Prostate gland (tissue), 2 donors: ENCODE results near the gene HOXD11.

Source experiments
- CTCF ChIP-seq, 4 experiments: fragments of 200-600 bp in 2 of 4; fragments of 450-650 bp in 2 of 4; sonication (generic) in 2 of 4; IDR thresholded peaks; 1 replicate in 3 of 4; 2 replicates in 1 of 4; pipeline ENCODE4 v1.5.1; 2016 to 2019; ENCODE audit warnings: antibody characterized with exemption in 4 of 4, mild to moderate bottlenecking in 2 of 4, moderate library complexity in 2 of 4
- POLR2A ChIP-seq: fragments of 450-650 bp; IDR thresholded peaks from one replicate; pipeline ENCODE4 v1.6.1; 2016; ENCODE audit warnings: antibody characterized with exemption, mild to moderate bottlenecking
- POLR2AphosphoS5 ChIP-seq: sonication (generic); formaldehyde crosslinking; IDR thresholded peaks from one replicate; pipeline ENCODE4 v1.6.1; 2017; ENCODE audit warnings: antibody characterized with exemption

- peak; percentile 45 for TF ChIP-seq POLR2A
- peak in 2 of 4 experiments; percentile 47 to 56 for TF ChIP-seq CTCF (IDR thresholded peaks at IDR 0.05)
- TF ChIP-seq POLR2AphosphoS5: peak; percentile 81
Measured at GRCh38 chr2:176115883-176116813, 9.1 kb downstream of the HOXD11 start, which contains the start of gene HOXD10.
